ENCODE measurements around the gene IL11.
A peak's percentile ranks its signal among the peaks of the same experiment; 100 is the strongest.

Gene IL11

DNA sequence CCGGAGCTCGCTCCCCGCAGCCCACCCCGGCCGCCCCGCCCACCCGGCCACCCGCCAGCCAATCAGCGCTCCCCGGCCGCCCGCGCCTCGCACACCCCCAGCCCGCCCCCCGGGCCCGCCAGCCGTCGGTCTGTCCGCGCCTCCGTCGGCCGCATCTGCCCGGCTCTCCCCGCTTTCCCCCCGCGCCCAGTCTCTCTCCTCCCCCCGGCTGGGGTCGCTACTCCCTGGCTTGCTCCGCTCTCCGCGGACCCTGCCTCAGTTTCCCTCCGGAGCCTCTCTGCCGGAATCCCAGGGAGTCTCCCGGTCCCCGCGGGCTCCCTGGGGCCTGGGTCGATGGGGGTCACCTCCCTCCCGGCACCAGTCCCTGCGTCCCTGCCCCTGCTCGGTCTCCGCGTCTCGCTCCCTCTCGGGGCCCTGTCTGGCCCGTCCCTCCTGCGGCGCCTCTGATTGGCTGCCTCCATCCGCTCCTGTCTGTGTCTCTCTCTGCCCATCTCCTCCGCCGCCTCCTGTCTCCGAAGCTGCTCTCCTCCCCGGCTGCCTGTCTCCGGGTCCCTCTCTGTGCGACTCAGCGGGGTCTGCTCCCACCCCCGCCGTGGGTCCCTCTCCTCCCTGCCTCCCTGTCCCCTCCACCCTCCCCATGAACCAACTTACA is 484 bp downstream of the IL11 start:
- DNase-seq, result no peak

DNA sequence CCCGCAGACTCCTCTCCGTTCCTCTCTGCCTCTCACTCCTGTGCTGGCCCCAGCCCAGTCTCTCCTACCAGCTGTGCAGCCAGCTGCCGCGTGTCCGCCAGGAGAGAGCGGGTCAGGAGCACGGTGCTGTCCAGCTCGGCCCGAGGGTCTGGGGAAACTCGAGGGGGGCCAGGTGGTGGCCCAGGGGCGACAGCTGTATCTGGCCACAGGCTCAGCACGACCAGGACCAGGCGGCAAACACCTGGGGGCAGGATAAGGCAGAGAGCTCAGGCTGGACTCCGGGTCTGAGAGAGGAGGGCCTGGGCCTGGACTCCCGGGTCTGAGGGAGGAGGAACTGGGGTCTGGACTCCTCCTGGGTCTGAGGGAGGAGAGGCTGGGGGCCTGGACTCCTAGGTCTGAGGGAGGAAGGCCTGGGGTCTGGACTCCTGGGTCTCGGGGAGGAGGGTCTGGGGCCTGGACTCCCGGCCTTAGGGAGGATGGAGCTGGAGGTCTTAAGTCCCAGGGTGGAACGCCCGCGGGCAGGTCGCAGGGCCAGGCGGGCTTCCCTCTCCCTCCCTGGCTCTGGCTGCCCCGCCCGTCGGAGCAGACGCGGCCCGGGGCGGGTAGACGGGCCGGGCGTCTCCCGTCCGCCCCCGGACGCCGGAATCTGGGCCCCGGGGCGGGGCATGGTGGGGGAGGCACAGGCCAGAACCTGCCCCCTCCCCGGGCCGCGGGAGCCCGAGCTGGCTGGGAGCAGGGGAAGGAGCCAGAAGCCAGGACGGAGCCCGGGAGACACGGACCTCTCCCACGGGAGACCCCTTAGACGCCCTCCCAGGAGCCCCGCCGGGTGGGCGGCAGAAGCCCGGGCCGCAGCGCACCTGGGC is 1.3 kb downstream of the IL11 start:
- no peak for DNase-seq

DNA sequence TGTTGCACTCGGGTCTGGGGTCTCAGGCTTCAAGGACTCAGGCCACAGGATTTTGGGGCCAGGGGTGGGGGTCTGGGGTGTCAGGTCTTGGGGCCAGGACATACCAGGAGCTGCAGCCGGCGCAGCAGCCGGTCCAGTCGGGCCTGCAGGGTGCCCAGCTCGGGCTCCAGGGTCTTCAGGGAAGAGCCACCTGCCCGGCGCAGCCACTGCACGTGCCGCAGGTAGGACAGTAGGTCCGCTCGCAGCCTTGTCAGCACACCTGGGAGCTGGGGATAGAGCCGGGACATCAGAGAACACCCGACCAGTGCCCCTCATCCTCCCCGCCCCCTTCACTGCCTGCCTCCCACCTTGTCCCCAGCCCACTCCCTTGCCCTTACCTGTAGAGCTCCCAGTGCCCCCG is 2.2 kb downstream of the IL11 start:
- no peak for DNase-seq

DNA sequence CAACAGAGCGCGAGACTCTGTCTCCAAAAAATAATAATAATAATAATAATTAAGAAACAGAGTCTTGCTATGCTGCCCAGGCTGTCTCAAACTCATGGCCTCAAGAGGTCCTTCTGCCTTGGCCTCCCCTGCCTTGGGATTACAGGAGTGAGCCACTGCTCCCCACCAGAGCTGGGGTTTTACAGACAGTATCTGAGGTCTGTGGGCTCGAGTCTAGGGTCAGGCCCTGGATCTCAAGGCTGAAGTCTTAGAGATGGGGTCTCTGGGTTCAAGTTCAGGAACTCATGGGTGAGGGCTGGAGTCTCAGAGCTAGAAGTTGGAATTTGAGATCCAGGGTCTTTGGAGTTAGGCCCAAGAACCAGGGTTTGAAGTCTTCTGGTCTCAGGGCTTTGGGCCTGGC is 3.5 kb downstream of the IL11 start:
- DNase-seq, result no peak

DNA sequence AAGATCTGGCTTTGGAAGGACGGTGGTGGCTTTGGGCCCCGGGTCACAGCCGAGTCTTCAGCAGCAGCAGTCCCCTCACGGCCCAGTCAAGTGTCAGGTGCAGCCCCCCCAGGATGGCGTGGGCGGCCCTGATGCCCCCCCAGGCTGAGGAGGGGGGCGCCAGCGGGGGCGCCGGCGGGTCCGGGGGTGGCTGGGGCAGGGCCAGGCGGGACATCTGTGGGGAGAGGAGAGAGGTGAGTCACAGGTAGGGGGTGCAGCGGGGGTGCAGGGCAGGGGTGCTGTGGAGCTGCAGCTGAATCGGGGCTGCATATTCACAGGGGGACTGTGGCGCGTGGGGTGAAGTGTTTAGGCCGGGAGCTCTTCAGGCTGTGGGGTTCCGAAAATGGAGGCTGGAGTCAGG is 4.3 kb downstream of the IL11 start:
- DNase-seq, result no peak

DNA sequence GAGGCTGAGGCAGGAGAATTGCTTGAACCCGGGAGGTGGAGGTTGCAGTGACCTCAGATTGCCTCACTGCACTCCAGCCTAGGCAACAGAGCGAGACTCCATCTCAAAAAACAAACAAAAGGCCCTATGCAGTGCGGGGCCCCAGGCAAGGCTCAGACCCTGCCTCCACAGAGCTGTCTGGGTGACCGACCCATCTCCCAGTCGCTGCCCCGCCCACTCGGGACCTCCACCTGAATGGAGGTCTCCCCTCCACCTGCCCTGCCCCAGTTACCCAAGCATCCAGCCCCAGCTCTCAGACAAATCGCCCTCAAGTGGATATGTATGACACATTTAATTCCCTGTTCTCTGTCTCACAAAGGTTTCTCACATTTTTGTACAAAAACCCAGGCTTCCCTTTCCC is 5.0 kb downstream of the IL11 start:
- no peak for DNase-seq

DNA sequence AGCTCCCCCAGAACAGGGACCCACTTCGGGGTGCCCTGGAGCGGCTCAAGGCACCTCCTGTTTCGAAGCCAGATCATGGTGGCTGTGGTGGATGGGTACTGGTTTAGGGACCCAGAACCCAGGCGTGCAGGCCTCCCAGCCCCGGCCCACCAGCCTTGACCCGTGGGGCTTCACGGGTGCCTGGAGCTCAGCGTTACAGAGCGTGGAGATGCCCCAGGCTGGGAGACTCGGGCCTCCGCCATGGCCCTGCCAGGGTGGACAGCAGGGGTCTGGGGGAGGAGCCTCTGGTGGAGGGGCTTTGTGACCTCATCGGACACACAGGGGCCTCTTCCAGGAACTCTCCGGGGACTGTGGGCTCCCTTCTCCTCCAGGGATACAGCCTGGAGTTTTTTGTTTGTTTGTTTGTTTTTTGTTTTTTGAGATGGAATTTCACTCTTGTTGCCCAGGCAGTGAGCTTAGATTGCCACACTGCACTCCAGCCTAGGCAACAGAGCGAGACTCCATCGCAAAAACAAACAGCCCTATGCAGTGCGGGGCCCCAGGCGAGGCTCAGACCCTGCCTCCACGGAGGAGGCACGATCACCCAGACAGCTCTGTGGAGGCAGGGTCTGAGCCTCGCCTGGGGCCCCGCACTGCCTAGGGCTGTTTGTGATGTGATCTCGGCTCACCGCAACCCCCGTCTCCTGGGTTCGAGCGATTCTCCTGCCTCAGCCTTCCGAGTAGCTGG is 7.1 kb downstream of the IL11 start, which contains the start of gene GARIN5B:
GARIN5B (minus strand) TSS at position 271 of the 727 bp plus-strand sequence; CDS start at position 77, 194 bp downstream.
- no peak for DNase-seq

DNA sequence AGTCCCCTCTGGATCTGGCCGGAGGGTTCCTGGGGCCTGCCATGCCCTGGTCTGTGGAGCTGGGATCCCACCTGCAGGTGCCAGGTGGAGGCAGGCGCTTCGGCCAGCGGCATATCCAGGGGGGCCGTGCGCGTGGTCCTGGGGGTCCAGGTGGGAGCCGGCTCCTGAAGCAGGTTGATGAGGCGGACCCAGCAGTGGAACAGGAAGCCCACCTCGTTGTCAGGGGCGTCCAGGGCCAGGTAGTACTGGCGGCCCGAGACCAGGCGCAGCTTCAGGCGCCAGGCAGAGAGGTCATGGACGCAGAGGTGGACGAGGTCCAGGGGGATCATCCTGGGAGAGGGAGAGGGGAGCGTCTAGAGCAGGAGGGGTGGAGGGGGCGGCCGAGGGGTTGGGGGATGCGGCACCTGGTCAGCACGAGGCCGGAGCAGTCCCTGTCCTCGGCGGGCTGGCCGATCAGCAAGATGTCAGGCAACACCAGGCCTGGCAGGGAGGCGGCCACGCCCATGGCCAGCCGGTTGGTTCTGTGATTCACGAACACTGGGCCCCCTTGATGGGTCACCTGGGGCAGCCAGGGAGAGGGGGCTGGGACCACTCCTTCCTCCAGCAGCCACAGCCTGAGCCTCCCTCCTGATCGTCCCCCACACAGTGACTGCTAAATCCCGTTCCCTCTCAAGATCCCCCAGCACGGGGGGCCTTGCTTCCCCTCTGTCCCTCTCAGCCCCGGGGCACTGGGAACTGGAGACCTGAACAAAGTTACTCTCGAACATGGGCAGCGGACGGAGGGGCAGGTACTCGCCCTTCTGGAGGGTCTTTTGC is 7.9 kb downstream of the IL11 start:
- DNase-seq, result no peak

DNA sequence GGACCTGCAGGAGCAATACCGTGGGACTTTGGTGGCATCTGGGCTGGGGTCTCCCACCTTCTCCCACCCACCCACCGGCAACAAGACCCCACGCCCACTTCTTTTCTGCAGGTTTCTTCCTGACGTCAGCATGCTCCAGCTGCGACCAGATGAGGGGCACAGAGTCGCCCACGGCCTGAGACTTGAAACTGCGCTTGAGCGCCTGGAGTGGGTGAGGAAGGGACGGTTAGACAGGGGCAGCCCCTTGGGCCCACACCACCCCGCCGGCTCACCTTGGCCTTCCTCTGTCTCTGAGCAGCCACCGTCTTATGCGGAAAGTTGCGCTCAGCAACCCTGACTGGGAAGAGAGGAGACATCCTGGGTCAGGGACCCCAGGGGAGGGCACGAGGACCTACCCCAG is 9.4 kb downstream of the IL11 start:
- DNase-seq, result no peak

DNA sequence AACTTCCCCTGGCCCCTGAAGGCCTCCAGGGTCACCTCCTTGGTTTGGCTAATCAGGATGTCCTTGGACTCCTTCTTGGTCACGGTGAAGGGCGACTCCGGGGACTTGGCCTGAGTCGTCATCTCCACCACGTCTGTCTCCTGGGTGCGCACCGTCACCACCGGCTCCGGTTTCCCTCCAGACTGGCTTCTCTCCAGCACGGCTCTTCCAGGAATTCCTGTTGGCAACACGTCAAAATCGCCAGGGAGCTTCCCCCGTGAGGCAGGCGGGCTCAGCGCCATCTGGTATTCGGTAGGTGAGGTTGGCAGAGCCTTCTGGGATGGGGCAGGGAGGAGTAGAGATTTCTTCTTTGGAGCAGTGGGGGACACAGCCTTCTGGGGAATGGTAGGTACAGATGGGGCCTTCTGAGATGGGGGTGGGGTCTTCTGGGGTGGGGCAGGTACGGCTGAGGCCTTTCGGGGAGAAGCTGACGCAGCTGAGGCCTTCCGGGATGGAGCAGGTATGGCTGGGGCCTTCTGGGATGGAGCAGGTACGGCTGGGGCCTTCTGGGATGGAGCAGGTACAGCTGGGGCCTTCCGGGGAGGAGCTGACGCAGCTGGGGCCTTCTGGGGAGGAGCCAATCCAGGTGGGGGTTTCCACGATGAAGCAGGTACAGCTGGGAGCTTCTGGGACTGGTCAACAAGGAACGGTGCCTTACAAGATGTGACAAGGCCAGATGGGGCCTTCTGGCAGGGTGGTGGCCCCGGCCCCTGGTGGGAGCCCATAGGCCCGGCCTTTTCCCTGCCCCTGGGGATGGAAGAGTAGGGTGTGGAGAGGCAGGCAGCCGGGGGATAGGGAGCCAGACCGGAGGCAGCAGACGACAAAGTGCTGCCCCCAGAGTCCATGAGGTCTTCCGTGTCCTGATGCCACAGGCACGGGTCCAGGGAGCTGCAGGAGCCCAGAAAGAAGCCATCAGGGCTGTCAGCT is 11.0 kb downstream of the IL11 start:
- DNase-seq, result peak; percentile 88

DNA sequence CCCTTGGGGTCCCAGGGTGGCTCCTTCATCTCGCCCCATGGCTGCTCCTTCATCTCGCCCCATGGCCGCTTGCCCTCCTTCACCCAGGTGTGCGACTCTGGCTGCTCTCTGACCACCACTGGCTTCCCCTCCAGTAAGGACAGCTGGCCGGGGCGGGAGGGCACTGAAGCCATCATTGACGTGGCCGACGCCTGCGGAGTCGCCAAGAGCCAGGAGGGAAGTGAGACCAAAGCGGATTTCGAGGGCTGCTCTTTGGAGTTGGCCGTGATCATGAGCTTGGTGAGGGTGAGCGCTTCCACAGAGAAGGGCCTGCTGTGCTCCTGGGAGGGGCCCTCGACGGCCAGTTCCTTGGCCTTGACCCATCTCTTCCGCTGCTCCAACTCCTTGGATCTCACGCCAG is 11.8 kb downstream of the IL11 start:
- DNase-seq, result no peak

DNA sequence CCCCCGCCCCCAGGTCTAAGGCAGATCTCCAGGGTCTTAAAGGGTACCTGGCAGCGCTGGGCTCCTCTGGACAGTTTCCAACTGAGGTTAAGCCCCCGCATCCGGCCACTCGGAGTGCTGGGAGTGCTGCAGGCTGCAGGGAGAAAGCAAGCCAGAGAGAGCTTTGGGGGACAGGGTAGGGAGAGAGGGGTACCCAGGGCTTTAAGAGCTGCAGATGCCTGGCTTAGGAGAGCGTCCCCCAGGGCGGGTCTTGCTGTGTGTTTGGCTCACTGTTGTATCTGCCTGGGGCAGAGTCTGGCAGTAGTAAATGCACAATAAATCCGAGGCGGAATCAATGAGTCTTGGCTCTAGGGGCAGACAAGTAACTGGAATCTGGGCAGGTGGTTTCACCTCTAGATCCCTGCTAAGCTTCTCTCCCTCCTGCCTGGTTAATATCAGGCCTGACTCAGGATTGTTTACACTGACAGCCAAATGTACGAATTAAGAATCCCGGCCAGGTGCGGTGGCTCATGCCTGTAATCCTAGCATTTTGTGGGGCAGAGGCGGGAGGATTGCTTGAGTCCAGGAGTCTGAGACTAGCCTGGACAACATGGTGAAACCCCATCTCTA is 14.9 kb downstream of the IL11 start:
- DNase-seq, result no peak

DNA sequence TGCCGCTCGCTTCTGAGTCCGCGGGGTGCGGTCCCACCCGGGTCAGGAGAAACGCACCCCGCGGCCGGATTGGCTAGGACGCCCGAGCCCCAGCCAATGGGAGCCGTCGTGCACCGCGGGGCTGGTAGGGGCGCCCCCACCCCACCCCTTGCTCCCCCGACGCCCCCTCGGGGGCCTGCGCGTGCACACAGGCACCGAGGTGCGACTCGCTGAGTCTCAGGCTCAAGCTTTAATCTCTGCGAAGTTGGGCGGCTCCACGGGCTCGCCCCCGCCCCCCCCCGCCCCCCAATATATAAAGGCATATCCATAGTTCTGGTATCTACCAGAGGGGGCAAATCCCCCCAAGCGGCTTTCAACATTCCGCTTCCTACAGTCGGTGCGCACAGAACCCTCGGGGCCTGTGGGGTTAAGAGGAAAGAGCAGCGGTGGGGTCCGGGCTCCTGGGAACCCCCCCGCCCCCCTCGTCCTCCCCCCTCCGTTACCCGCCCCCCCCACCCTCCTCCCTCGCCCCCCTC is 15.5 kb downstream of the IL11 start, which contains the start of gene COX6B2:
COX6B2 (minus strand) TSS at position 22 of the 515 bp plus-strand sequence. CDS start 198 bp downstream, outside the sequence.
- no peak for DNase-seq

DNA sequence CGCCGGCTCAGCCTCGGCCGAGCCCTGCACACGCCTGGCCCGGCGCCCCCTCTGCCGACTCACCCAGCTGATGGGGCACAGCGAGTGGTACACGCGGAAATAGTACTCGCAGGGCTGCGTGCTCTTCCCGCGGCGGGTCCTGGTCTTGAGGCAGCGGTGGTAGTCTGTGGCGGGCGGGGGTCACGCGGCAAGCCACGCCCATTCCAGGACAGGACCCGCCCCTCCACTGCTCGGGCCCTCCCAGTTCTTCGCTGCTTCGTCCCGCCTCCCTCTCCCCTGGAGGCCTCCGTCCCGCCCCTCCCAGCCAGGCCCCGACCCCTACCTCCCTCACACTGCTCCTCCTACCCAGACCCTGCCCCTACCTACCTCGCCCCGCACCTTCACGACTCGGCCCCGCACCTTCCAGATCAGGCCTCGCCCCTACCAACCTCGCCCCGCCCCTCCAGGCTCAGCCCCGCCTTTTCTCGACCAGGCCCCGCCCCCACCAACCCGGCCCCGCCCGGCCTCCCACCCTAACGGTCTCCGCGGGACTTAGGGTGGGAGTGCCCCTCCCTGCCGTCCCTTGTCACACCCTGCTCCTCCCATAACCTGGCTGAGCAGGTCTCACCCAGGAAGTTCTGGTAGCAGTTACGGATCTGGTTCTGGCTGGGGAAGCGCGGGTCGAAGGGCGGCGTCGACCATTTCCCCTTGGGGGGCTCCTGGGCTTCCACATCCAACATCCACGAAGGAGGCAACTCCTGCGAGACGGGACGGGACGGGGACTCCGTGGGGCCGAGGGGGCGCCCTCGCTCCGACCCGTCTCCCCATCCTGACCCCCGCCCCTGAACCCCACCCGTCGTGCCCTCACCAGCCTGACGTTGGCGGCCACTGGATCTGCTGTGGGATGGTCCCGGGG is 16.2 kb downstream of the IL11 start:
- DNase-seq, result peak; percentile 23

DNA sequence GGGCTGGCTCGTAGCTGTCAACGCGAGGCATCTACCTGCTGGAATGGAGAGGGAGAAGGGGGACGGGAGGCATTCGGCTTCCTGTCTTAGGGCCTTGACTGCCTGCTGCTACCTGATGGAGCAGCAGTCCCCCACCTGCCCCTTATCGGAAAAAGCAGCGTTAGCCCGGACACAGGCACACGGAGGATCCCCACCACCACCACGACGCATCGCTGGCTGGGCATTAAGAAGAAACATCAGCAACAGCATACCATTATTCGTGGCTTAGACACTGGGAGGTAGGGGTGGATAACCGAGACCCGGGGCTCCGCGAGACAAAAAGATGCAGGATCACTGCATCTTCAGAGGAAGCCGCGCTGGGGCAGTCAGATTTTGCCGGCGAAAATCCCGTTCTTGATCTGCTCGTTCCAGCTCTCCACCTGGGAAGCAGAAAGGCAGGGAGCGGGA is 16.9 kb downstream of the IL11 start:
- no peak for DNase-seq

DNA sequence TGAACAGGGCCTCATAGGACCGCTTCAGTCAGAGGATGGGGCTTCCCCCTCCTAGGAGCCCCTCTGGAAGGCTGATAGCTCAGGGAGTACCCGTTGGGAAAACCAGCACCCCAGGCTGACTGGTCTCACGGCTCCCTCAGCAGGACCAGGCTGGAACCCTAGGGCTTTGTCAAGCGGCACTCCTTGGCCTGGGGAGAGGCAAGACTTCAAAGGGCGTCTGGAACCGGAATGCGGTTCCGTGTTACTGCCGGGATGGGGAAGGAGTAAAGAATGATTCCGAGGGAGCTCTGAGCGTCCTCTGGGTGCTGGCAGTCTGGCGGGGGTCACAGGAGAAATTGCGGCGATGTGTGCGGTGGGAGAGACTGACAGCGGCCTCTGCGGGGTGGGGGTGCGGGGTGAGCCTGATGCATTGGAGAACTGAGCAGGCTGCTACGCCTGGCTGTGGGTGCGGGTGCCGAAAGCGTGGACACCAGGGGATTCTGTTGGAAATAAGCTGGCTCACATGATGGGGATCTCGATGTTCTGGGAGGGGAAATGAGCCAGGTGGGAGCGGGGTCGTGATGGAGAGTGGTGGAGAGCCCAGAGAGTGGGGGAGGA is 17.6 kb downstream of the IL11 start:
- DNase-seq, result no peak

DNA sequence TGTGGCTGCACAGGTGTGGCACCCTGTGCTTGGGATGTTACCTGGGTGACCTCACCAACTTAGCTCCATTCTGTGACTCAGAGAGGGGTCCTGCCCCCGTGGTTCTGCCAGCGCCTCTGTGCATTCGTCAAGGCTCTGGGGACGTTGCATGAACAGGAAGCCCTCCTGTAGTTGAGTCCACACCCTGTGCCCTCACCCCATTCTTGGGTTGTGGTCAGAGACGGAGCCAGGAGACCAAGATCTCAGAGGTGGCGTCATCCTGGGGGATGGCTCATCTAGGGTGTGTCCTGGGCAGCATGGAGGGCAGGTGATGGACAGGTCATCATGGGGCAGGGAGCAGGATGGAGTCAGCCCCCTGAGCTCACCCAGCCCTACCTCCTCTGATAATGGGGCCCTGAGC is 18.2 kb downstream of the IL11 start:
- DNase-seq, result no peak

DNA sequence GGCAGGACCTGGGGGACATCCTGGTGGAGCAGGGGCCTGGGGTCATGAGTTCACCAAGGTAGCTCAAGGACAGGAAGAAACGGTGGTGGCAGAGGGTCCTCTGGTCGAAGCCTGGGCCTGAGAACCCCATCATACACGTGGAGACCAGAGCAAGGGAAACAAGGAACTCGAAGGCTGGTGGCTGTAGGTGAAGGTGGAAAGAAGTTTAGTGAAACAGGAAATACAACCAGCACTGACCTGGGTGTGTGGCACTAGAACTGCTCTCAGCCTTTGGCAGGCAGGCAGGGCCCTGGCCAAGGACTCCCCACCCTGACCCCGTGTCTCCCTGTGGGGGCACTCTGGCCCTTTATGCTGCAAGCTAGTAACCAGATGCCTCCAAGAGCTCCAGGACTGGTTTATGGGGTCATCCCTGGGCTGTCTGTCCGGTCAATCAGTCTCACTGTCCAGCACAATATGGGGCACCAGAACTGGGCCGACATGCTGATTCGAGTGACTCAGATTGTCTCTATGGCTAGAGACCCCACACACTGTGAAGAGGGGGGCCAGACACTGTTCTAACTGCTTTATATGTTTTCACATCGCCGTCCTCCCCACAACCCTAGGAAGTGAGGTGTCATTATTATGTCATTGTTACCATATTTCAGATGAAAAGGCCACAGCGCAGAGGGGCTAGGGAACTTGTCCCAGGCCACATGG is 19.5 kb downstream of the IL11 start:
- DNase-seq, result no peak

Measured in NCI-H2029 treated with DMSO at 0.1 percent for 48 hours (cell line).